COLO829 (cell line): ENCODE results near the gene DPYSL5.

Source experiments
- DNase-seq: peaks from one replicate; pipeline ENCODE4 v3.0.0; 2012; ENCODE audit warnings: low spot score

Gene DPYSL5

GRCh38 chr2:26994983-26995382 is 147.1 kb downstream of the DPYSL5 start:
- no peak for DNase-seq

DNA sequence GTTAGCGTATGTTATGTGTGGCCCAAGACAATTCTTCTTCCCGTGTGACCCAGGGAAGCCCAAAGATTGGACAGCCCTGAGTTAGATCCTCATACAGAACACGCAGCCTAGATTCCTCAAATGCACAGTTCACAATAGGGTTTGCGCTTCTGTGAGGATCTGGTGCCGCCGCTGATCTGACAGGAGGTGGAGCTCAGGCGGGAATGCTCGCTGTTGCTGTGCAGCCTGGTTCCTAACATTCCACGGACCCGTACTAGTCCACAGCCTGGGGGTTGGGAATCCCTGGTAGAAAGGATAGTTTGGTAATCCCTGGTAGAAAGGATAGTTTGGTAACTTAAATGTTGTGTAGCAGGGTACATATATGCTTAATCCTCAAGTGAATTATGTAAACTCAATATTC is 149.5 kb downstream of the DPYSL5 start:
- DNase-seq: no peak

- no peak for DNase-seq
These were observed 150.4 kb downstream of the DPYSL5 start for GRCh38 chr2:26998323-26998722.
